Measurements from ENCODE around the gene ACTR6.
"Not testable (repeated sequence)": the region's sequence is repeated elsewhere in the genome, so short reads cannot be mapped to it uniquely, and the experiment has no call there.

Gene ACTR6

GRCh38 chr12:100200463-100201181 lies at the start of gene ACTR6:
TSS of gene ACTR6 (plus strand) at chr12:100200815. CDS start at chr12:100200852, 37 bp downstream.
- peak; percentile 17 for FAIRE-seq

GRCh38 chr12:100151769-100152168 lies 48.8 kb upstream of the ACTR6 start:
- no peak for FAIRE-seq

- FAIRE-seq: no peak
Observed at GRCh38 chr12:100153131-100153530, 47.5 kb upstream of the ACTR6 start.

GRCh38 chr12:100154474-100155247 lies 46.0 kb upstream of the ACTR6 start:
- no peak for FAIRE-seq

- FAIRE-seq: no peak
Observed at GRCh38 chr12:100156731-100157426, 43.7 kb upstream of the ACTR6 start.

- FAIRE-seq: no peak
Observed at GRCh38 chr12:100157427-100157821, 43.2 kb upstream of the ACTR6 start.

GRCh38 chr12:100158535-100158934 lies 42.1 kb upstream of the ACTR6 start:
- FAIRE-seq: no peak

- no peak for FAIRE-seq
Observed at GRCh38 chr12:100159391-100160104, 41.1 kb upstream of the ACTR6 start.

DNA sequence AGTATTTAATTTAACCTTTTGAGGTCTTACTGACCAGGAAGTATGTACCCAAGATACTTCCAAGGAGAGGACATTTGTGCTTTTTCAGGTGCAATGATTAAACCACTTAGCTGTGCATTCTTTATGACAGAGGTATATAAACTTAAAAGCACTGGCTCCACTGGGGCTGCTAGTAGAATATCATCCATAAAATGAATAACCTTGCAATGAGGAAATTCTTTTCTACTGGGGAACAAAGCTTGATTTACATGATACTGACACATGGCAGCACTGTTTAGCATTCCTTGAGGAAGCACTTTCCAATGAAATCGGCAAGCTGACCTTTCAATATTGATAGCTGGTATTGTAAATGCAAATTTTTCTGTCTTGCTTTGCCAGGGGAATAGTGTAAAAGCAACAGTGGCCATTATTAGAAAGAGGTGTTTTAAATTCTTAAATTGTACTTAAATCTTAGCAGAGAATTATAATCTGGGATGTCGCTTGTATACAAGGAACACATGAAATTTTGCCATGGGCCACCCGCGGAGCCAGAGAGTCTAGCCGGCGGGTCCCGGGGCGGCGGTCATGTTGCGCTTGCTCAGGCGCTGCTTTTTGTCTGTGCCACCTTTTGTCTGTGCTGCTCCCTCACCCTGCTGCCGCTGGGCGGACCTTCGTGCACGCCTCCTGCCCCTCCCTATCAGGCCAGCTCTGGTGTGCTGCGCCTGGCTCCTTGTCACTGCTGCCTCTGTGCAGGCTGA lies 37.0 kb upstream of the ACTR6 start:
- no peak for FAIRE-seq

DNA sequence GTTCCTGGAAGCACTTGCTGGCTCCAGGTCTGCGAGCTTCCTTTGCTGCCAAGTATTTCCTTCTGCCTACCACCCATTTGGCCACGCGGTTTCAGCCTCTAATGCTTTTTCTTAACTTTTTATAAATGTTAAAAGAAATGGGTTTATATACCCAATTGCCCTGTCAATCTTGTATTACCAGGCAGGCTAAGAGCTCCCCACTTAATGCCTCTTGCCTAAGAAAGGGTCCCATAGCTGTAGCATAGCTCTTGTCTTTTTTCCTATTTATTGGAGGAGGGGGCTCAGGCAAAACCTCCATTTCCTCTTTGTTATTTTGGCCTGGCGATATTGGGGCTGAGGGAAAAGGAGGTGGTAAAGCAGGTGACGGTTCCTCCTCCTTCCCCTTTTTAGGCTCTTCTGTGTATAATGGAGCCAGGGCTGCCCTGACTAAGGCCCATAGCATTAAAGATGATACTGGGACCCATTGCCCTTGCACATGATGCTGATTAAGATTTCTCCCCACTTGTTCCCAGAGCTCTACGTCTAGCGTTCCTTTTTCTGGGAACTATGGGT lies 36.4 kb upstream of the ACTR6 start:
- no peak for FAIRE-seq

- no peak for FAIRE-seq
Observed at GRCh38 chr12:100165356-100165755, 35.3 kb upstream of the ACTR6 start.

GRCh38 chr12:100166232-100166631 lies 34.4 kb upstream of the ACTR6 start:
- no peak for FAIRE-seq

GRCh38 chr12:100168562-100168961 lies 32.1 kb upstream of the ACTR6 start:
- no peak for FAIRE-seq

DNA sequence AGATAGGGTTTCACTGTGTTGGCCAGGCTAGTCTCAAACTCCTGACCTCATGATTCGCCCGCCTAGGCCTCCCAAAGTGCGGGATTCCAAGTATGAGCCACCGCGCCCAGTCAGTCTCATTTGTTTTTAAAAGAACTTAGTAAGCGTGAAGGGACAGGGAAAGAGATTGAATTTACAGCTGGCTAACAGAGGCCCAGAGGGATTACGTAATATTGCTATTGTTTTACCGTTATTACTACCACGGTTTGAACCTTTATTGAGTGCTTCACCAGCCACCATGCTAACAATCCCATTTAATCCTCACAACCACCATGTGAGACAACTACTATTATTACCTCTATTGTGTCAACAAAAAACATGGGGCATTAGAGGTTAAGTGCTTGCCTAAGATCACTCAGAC lies 31.3 kb upstream of the ACTR6 start:
- no peak for FAIRE-seq

DNA sequence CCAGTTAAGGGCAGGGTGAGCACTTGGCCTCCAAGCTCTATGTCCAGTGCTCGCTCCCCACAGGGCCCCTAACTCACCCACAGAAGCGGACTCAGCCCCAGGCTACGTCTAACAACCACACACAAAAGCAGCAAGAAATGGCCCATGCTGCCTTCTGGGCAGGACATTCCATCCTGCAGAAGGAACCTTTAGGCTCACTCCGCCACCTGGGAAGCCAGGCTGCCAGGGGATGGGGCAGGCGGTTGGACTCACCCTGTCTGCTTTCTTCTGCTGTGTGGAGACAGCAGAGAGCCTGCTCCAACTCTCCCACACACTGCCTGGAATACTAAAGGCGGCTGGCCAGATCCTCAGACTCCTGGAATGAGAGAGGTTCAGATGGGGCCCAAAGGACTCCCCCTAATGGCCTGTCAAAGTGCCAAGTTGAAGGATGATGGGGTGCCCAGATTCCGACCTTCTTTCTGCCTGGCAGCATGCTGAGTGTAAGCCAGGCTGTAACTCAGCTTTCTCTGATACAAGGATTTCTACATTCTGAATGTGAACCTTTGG lies 30.2 kb upstream of the ACTR6 start:
- no peak for FAIRE-seq

GRCh38 chr12:100171248-100171647 lies 29.4 kb upstream of the ACTR6 start:
- no peak for FAIRE-seq

- no peak for FAIRE-seq
Observed at GRCh38 chr12:100173111-100173510, 27.5 kb upstream of the ACTR6 start.

DNA sequence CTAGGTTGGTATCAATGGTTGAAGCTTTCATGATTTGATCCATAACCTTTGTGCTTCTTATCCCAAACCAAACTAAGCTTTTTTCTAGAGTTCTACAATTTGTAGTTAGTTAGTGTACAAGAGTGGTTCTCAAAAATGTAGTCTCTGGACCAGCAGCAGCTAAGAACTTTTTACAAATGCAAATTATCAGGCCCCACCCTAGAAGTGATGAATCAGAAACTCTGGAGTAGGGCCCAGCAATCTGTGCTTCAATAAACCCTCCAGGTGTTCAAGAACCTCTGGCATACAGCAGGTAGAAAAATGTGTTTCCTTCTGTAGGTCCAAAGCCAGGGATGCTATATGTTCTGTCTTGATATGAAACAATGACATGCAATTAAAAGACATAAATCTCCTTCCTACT lies 26.1 kb upstream of the ACTR6 start:
- no peak for FAIRE-seq

DNA sequence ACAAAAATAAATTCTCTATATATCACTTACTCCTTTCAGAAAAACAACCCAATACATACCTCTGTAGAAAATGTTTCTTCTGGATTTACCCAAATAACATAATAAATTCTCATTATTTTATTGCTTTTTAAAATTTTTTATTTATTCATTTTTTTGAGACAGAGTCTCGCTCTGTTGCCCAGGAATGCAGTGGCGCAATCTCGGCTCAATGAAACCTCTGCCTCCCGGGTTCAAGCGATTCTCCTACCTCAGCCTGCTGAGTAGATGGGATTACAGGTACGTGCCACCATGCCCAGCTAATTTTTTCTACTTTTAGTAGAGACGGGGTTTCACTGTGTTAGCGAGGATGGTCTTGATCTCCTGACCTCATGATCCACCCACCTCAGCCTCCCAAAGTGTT lies 24.1 kb upstream of the ACTR6 start:
- not testable (repeated sequence) for FAIRE-seq

GRCh38 chr12:100179252-100179651 lies 21.4 kb upstream of the ACTR6 start:
- no peak for FAIRE-seq

DNA sequence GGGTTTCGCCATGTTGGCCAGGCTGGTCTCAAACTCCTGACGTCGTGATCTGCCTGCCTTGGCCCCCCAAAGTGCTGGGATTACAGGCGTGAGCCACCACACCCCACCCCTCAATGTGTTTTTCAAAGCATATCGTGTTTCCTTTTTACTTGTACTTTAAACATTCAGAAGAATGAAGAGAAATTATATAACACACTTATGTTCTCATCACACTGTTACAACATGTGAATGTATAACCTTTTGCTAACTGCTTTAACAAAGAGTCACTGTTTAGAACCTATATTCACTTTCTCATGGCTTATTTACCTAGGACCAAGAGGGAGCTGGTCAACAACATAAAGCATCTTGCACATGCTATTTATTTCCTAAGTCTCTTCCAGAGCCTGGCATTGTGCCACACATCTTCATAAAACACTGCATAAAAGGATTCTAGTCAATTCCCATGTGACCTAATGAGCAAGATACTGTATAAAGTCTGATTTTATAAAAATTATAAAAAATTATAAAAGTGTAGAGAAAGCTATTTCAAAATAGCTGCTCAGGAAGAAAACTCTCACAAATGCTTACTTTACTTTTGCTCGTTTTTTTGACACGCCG lies 16.0 kb upstream of the ACTR6 start:
- FAIRE-seq: no peak
